Endothelial cell of umbilical vein (primary cell): ENCODE results near the gene SERPINB6. TPM values are rescaled to one million over a fixed set of nuclear protein-coding genes. Genes with fewer than 3 reads are reported as not detected.

Source experiments
- BruUV-seq: library from RNA; stranded (reverse); fragments of 400-500 nt; replicated peaks from 2 replicates; lab custom pipeline; 2021; lab: Mats Ljungman, UMichigan
- CTCF ChIA-PET: fragments of 300-600, 350-600 bp; sonication (Branson Sonifier 250); formaldehyde crosslinking; loops from one replicate; lab custom pipeline; 2021; ENCODE audit warnings: antibody characterized with exemption, inconsistent platforms; lab: Charles Lee
- POLR2A ChIA-PET: fragments of 300-600, 350-600 bp; sonication (Branson Sonifier 250); formaldehyde crosslinking; loops from one replicate; lab custom pipeline; 2021; ENCODE audit warnings: antibody characterized with exemption, inconsistent platforms; lab: Charles Lee
- DNase-seq: peaks from one replicate; pipeline ENCODE4 v3.0.0-alpha.2; 2011; ENCODE audit warnings: low read depth, low spot score
- FAIRE-seq: peaks from 2 replicates; lab custom pipeline; 2011; peaks lifted over from hg19 to GRCh38; lab: Jason Lieb, UNC
- H2AFZ ChIP-seq: 2 replicates; pipeline ENCODE4 v1.6.0; 2012; ENCODE audit warnings: low read depth, low read length, control low read depth, inconsistent platforms
- H3K27ac ChIP-seq: 2 replicates; pipeline ENCODE4 v1.5.1; 2011; ENCODE audit warnings: low read depth, mild to moderate bottlenecking, control low read depth, low read length, moderate library complexity; ENCODE audit not compliant: insufficient read depth
- H3K27me3 ChIP-seq, 2 experiments: 2 replicates each; pipeline versions ENCODE4 v1.6.0 to v1.6.1; 2011; ENCODE audit warnings: low read length in 2 of 2, mixed read lengths in 1 of 2; ENCODE audit not compliant: control insufficient read depth in 2 of 2, insufficient read depth in 2 of 2
- H3K36me3 ChIP-seq, 2 experiments: 2 replicates in 1 of 2; 3 replicates in 1 of 2; pipeline ENCODE4 v1.5.1; 2011; ENCODE audit warnings: low read length in 2 of 2, mild to moderate bottlenecking in 1 of 2, moderate library complexity in 1 of 2; ENCODE audit not compliant: control insufficient read depth in 2 of 2, insufficient read depth in 2 of 2; ENCODE audit errors: extremely low read depth in 1 of 2
- H3K4me1 ChIP-seq: 3 replicates; pipeline ENCODE4 v1.5.1; 2011; ENCODE audit warnings: mild to moderate bottlenecking, low read length; ENCODE audit not compliant: control insufficient read depth, insufficient read depth; ENCODE audit errors: extremely low read depth
- H3K4me2 ChIP-seq: 2 replicates; pipeline ENCODE4 v1.6.1; 2011; ENCODE audit warnings: low read length, control low read depth, mixed read lengths; ENCODE audit not compliant: insufficient read depth
- H3K4me3 ChIP-seq, 3 experiments: fragments of 200-600 bp in 1 of 3; sonication (generic), shearing (Covaris generic) in 1 of 3; replicated peaks in 1 of 3; 2 replicates each; pipeline ENCODE4 v1.5.1; 2011 to 2016; ENCODE audit warnings: control low read depth in 3 of 3, low read length in 3 of 3, mild to moderate bottlenecking in 2 of 3, inconsistent platforms in 1 of 3, low read depth in 1 of 3, moderate library complexity in 1 of 3; ENCODE audit not compliant: insufficient read depth in 1 of 3
- H3K79me2 ChIP-seq: 2 replicates; pipeline ENCODE4 v1.6.0; 2012; ENCODE audit warnings: low read length, inconsistent platforms; ENCODE audit not compliant: control insufficient read depth, insufficient read depth
- H3K9ac ChIP-seq: replicated peaks from 2 replicates; pipeline ENCODE3; 2011; ENCODE audit warnings: low read length, control low read depth; ENCODE audit not compliant: insufficient read depth; ENCODE audit errors: extremely low read depth
- H3K9me1 ChIP-seq: replicated peaks from 3 replicates; pipeline ENCODE4 v1.6.0; 2011; ENCODE audit warnings: mild to moderate bottlenecking, low read length; ENCODE audit not compliant: control insufficient read depth, insufficient read depth; ENCODE audit errors: extremely low read depth
- H3K9me3 ChIP-seq: replicated peaks from 2 replicates; pipeline ENCODE4 v1.5.1; 2012; ENCODE audit warnings: low read length, inconsistent platforms; ENCODE audit not compliant: control insufficient read depth, insufficient read depth
- H4K20me1 ChIP-seq: replicated peaks from 2 replicates; pipeline ENCODE3; 2011; ENCODE audit warnings: mild to moderate bottlenecking, low read length; ENCODE audit not compliant: control insufficient read depth, insufficient read depth; ENCODE audit errors: extremely low read depth
- EZH2 ChIP-seq: IDR thresholded peaks from 2 replicates; pipeline ENCODE4 v1.6.1; 2012; ENCODE audit warnings: borderline replicate concordance, low read depth, mild to moderate bottlenecking, moderate library complexity, low read length, inconsistent platforms; ENCODE audit not compliant: severe bottlenecking
- FOS ChIP-seq: IDR thresholded peaks from 2 replicates; pipeline ENCODE4 v1.6.1; 2011; ENCODE audit warnings: mild to moderate bottlenecking, low read length, moderate library complexity, borderline replicate concordance; ENCODE audit not compliant: insufficient read depth
- GATA2 ChIP-seq: IDR thresholded peaks from 2 replicates; pipeline ENCODE4 v1.7.0; 2011; ENCODE audit warnings: low read depth, mild to moderate bottlenecking, moderate library complexity, mixed read lengths, low read length; ENCODE audit not compliant: insufficient read length, insufficient read depth
- JUN ChIP-seq: IDR thresholded peaks from 2 replicates; pipeline ENCODE4 v1.6.1; 2011; ENCODE audit warnings: borderline replicate concordance, low read depth; ENCODE audit not compliant: insufficient read length, insufficient read depth
- POLR2A ChIP-seq: IDR thresholded peaks from 2 replicates; pipeline ENCODE4 v1.6.1; 2012; ENCODE audit warnings: low read depth, mild to moderate bottlenecking, control low read depth, low read length
- POLR2AphosphoS5 ChIP-seq: IDR thresholded peaks from 2 replicates; pipeline ENCODE4 v1.6.1; 2012; ENCODE audit warnings: low read depth, mild to moderate bottlenecking, control low read depth, low read length, moderate library complexity; ENCODE audit not compliant: insufficient read depth
- dilution Hi-C: fragments of 300-500 bp; cut with MboI; formaldehyde crosslinking; loops from one replicate; pipeline ENCODE4 v1.15.0; 2019; ENCODE audit warnings: low sequenced_read_pairs; ENCODE audit not compliant: extremely low pct_ligation_motif_present
- intact Hi-C: fragments of 100-400 bp; cut with micrococcal nuclease; formaldehyde crosslinking; loops from one replicate; pipeline ENCODE4 v1.10.0; 2022
- polyA plus RNA-seq, 4 experiments: library from polyadenylated mRNA; depleted of rRNA in 3 of 4; stranded (reverse) in 3 of 4; unstranded in 1 of 4; fragments of >200 nt; gene quantifications; 2 replicates each; pipeline versions ENCODE4 v1.2.1 to v1.2.3, GENCODE V29; 2011 to 2012; ENCODE audit warnings: missing spikeins in 1 of 4
- total RNA-seq: library from RNA; stranded (reverse); gene quantifications from 2 replicates; pipeline ENCODE4 v1.2.3, GENCODE V29; 2021
- TF ChIP-seq, protein P1 (sequence below), 2 donors: IDR thresholded peaks; 1 replicate in 1 of 2; 2 replicates in 1 of 2; pipeline ENCODE4 v1.5.1; 2011; ENCODE audit warnings: low read length in 2 of 2, mild to moderate bottlenecking in 2 of 2, moderate library complexity in 2 of 2, control low read depth in 1 of 2, inconsistent platforms in 1 of 2, low read depth in 1 of 2; ENCODE audit not compliant: insufficient read depth in 1 of 2; ENCODE audit errors: extremely low read depth in 1 of 2
- TF ChIP-seq, protein P2 (sequence below): IDR thresholded peaks from 2 replicates; pipeline ENCODE4 v1.6.1; 2011; ENCODE audit not compliant: insufficient read depth, insufficient read length

Gene SERPINB6
- total and polyA plus RNA-seq, 2 donors (not counting 3 experiments of a cell fraction or from before 2014, with no cell fraction given): 145 to 151 TPM

DNA sequence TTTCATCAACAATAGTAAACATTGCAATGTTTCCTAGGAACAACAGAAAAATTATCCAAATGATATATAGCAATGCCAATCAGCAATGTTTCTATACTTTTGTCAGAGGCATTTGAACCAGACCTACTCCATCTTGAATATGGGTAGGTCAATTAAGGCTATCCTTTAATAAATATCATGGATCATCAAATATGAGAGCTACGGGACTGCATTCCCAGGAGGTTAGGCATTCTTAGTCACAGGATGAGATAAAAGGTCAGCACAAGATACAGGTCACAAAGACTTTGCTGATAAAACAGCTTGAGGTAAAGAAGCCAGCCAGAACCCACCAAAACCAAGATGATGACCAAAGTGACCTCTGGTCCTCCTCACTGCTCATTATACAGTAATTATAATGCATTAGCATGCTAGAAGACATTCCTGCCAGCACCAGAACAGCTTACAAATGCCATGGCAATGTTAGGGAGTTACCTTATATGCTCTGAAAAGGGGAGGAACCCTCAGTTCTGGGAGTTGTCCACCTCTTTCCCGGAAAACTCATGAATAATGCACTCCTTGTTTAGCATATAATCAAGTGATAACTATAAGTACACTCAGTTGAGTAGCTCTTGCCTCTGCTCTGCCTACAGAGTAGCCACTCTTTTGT is 8.6 kb upstream of the SERPINB6 start:
- Histone ChIP-seq H3K4me1 (peaks cover 38% of the 10 kb centered on the region), H3K9ac (no peak overlapping the region), H3K9me3 (no peaks in the 10 kb centered on the region), H3K27ac (no peak overlapping the region), H3K79me2 (no peaks in the 10 kb centered on the region), H4K20me1 (no peaks in the 10 kb centered on the region), H3K9me1 (no peaks in the 10 kb centered on the region), H3K27me3 (no peaks in the 10 kb centered on the region), H3K36me3 (no peaks in the 10 kb centered on the region), H2AFZ (peak overlapping the region; percentile 17), H3K4me2 (no peak overlapping the region), H3K4me3 (no peak overlapping the region)
- TF ChIP-seq, protein P1, sequence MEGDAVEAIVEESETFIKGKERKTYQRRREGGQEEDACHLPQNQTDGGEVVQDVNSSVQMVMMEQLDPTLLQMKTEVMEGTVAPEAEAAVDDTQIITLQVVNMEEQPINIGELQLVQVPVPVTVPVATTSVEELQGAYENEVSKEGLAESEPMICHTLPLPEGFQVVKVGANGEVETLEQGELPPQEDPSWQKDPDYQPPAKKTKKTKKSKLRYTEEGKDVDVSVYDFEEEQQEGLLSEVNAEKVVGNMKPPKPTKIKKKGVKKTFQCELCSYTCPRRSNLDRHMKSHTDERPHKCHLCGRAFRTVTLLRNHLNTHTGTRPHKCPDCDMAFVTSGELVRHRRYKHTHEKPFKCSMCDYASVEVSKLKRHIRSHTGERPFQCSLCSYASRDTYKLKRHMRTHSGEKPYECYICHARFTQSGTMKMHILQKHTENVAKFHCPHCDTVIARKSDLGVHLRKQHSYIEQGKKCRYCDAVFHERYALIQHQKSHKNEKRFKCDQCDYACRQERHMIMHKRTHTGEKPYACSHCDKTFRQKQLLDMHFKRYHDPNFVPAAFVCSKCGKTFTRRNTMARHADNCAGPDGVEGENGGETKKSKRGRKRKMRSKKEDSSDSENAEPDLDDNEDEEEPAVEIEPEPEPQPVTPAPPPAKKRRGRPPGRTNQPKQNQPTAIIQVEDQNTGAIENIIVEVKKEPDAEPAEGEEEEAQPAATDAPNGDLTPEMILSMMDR (IDR thresholded peaks at IDR 0.05; ENCODE audit: extremely low read depth in 1 of 2, insufficient read depth in 1 of 2, low read depth in 1 of 2, low read length in 2 of 2): no peak
- TF ChIP-seq POLR2A (no peak), JUN (no peak), GATA2 (peak; percentile 30)
- ChIA-PET CTCF (interaction anchor here (0.8 to 3.3 kb wide), 5 partner anchors 9 to 37 kb away, joined by 3 to 48 read pairs (median 7); partner anchors contain the start of gene SERPINB6), POLR2A (interaction anchor here (1.3 kb wide), 1 partner anchor 9 kb away, joined by 3 read pairs; no protein-coding TSS in a partner anchor)
- DNase-seq: no peak
- no peak for FAIRE-seq
- BruUV-seq: no TSS peak
- dilution Hi-C loops (no loop called here), intact Hi-C loops (loop anchor here (2.0 kb wide), 1 partner anchor 19 kb away; no protein-coding TSS in a partner anchor)

DNA sequence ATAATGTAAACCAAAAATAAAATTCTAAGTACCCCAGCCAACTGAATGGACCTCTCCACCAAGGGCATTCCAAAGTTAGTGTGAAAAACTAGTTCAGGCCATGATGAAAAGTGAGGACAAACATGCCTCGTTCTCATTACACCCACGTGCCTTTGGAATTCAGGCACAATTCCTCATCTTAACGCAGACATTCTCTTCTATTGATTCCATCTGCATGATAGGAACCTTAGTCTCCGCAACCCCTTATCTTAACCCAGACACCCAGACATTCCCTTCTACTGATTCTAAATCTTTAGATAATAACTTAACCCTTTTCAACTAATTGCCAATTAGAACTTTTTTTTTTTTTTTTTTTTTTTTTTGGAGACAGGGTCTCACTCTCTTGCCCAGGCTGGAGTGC is 7.6 kb upstream of the SERPINB6 start:
- Histone ChIP-seq H3K9me1 (no peaks in the 10 kb centered on the region), H3K79me2 (no peaks in the 10 kb centered on the region), H3K4me1 (peaks cover 38% of the 10 kb centered on the region), H3K4me3 (no peak overlapping the region), H3K9ac (no peak overlapping the region), H3K27me3 (no peaks in the 10 kb centered on the region), H4K20me1 (no peaks in the 10 kb centered on the region), H3K4me2 (no peak overlapping the region), H3K9me3 (no peaks in the 10 kb centered on the region), H3K27ac (no peak overlapping the region), H3K36me3 (no peaks in the 10 kb centered on the region), H2AFZ (no peak overlapping the region)
- ChIA-PET POLR2A (no interaction called here), CTCF (interaction anchor here (3.3 kb wide), 1 partner anchor 26 kb away, joined by 48 read pairs; no protein-coding TSS in a partner anchor)
- intact Hi-C loops: no loop called here
- FAIRE-seq: no peak
- TF ChIP-seq, protein P2, sequence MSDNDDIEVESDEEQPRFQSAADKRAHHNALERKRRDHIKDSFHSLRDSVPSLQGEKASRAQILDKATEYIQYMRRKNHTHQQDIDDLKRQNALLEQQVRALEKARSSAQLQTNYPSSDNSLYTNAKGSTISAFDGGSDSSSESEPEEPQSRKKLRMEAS: no peak
- TF ChIP-seq FOS: no peak
- no peak for TF ChIP-seq EZH2
- no peak for TF ChIP-seq GATA2
- no peak for TF ChIP-seq POLR2AphosphoS5
- TF ChIP-seq, protein P1 (IDR thresholded peaks at IDR 0.05; ENCODE audit: extremely low read depth in 1 of 2, insufficient read depth in 1 of 2, low read depth in 1 of 2, low read length in 2 of 2): no peak
- TF ChIP-seq POLR2A: no peak
- no peak for TF ChIP-seq JUN
- dilution Hi-C loops: no loop called here
- DNase-seq: no peak
- no TSS peak for BruUV-seq
